Measurements from ENCODE around the gene TJP3. TPM values are rescaled to one million over a fixed set of nuclear protein-coding genes. Genes with fewer than 3 reads are reported as not detected.

TJP3 gene
- polyA plus RNA-seq, 1 donor = 0.46 TPM

DNA sequence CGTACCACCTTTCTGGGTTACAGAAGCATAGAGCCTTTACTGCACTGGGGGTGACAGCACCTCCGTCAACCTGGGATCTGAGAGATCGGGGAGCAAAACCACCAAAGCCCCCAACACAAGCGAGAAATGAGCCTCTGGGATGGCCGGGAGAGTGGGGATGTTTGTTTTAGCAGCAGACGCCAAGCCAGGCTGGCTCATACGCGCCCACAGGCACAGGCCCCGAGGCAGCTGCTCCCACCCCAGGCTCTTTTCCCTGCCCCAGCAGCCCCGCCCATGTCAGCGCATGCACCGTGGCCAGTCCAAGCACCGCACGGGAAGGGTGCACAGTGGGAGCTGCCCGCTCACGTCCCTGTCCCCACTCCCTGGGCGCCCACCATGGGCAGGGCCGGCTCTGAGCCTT, 16.5 kb upstream of the TJP3 start:
- no peak for DNase-seq (ENCODE audit: low read depth)

DNA sequence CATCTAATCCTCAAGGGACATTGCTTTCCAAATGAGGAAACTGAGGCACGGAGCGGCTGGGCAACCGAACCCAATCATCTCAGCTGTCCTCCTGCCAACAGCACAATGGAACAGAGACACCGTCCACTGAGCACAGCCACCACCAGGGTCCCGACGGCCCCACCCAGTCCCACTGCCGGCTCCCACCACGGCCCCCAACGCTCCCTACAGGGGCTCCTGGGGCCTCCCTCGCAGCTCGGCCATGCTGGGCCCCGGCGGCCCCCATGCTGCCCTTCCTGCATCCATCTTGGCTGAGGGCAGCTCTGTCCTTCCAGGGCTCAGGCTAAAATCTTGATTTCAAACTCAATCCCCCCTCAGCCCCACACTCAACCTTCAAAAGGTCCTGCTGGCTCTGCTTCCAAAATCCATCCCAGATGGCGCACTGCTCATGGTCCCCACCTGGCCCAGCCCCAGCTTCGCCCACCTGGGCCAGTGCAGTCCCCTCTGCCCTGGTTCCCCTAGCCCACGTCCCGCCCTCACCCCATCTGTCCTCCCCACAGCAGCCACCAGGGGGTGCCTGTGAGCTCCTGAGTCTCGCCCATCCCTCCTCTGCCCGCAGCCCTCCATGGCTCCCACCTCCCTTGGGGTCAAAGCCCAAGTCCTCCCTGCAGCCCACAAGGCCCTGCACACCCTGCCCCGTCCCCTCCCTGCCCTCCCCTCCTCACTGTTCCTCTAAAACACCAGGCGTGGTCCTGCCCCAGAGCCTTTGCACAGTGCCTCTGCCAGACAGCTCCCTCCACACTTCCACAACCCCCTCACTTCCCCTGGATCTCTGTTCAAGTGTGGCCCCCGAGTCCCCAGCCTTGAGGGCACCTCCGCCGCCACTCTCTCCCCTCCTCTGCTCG, 15.8 kb upstream of the TJP3 start:
- no peak for DNase-seq (ENCODE audit: low read depth)

DNA sequence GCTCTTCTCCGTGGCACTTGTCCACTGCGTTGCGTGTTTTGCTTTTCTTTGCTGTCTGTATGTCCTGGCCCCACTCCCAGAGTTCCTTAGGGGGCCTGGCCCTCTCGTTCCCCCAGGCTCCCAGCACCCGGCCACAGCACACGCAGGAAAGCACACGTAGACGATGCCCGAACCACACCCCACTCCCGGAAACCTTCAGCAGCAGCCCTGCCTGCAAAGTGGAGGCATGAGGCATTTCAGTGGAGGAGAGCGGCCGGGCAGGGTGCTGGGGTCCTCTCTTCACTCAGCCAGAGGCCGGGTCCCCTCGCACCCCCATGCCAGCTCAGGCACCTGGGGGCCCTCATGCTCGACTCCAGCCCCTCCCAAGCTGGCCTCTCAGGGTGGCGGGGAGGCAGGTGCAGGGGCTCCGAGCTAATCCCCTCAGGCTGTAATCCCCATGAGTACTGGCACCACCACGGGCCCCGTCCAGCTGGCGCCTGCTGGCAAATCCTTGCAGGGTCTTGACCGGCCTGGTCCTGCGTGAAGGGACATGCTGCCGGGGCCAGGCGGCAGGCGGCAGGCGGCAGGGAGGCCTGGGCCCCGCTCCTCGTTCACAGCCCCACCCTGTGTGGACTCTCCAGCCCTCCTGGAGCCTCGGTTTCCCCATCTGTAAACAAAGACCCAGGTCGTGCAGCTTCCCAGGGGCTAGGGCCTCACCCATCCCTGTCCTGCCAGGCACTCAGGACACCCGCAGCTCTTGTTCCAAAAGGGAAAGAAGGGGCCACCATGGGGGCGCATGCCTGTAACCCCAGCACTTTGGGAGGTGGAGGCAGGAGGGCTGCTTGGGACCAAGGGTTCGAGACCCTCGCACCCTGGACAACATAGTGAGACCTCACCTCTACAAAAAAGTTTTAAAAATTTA, 14.9 kb upstream of the TJP3 start:
- no peak for DNase-seq (ENCODE audit: low read depth)

GRCh38 chr19:3694361-3695123, 13.6 kb upstream of the TJP3 start:
- no peak for DNase-seq (ENCODE audit: low read depth)

DNA sequence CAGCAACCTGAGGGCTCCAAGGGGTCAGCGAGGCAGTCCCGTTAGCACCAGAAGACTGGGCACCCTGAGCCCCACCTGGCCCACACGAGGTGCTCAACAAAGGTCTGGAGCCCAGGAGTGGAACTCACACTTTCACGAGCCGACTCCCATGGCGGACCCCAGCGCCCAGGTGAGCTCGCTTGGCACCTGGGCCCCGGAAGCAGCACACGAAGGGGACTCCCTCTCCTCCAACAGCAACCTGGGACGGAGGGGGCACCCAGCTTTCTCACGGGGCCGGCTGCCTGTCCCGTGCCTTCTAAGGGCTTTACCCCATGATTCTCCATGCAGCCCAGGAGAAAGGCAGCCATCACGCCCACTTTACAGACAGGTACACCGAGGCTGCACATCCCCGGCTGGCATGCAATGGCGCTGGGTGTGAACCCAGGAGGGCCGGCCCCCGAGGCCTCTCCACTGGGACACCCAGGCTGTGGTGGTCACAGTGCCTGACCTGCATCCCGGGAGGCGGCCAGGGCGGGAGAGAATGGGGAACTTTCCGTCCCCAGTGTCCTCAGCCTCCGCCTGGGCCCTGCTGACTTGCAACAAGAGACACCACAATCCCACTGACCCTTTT, 13.0 kb upstream of the TJP3 start:
- DNase-seq (ENCODE audit: low read depth) = no peak

GRCh38 chr19:3695986-3696659, 12.1 kb upstream of the TJP3 start:
- no peak for DNase-seq (ENCODE audit: low read depth)

DNA sequence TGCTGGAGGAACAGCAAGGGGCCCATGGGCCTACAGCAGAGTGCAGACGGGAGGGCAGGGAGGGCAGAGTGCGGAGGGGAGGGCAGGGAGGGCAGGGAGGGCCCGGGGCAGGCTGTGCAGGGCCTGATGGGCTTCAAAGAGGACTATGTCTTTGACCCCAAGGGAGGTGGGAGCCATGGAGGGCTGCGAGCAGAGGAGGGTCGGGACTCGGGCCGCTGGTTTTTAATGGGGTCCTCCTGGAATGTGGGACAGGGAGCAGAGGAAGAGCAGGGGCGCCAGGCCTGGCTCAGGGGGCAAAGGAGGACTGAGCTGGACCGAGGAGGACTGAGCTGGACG, 11.6 kb upstream of the TJP3 start:
- DNase-seq (ENCODE audit: low read depth) = no peak

GRCh38 chr19:3697094-3697493, 11.1 kb upstream of the TJP3 start:
- DNase-seq (ENCODE audit: low read depth) = no peak

DNA sequence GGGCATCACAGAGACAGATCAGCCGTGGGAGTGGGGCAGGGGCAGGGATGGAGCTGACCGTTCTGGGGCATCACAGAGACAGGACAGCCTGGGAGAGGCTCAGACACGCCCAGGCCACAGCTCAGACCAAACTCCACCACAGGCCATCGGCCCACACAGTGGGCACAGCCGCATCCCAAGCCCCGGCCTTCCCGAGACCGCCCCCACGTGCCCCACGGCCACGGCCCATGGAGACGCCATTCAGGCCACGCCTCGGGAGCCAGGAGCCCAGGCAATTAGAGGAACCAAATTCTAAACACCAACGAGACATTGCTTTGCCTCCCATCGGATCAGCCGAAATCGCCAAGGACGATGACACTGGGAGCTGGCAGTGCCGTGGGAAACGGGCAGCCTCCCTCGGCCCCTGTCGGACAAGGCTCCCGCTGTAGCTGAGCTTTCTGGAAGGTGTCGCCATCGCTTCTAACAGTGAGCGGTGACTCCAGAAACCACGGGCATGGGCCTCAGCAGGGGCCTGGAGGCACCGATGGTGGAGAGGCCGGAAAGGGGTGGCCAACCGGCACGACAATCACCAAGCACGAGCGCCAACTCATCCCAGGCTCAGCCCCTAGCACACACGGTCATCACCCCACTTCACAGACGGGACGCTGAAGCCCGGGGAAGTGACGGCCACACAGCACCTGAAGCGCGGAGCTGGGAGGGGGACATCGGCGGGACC, 10.4 kb upstream of the TJP3 start:
- no peak for DNase-seq (ENCODE audit: low read depth)

DNA sequence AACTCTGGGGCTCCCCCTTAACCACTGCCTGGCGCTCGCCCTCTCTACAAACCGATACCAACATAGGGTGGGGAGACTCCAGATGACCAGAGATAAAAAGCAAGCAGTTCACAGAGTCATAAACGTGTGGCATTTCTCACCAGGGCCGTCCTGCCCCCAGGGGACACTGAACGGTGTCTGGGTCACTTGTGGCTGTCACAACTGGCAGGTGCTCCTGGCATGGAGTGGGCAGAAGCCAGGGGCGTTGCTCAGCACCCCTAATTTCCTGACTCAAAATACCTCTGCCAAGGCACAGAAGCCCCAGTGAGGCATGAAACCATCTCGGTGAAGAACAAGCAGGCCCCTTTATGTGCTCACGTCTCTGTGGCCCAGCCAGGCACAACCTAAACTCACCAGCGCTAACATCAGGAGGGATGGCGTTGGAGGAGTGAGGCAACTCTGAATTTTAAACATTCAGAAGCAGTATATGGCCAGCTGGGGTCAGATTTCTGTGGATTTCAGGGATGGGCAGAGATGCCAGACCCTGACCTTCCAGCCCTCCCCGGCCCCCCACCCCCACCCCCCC, 9.7 kb upstream of the TJP3 start:
- DNase-seq (ENCODE audit: low read depth) = no peak

DNA sequence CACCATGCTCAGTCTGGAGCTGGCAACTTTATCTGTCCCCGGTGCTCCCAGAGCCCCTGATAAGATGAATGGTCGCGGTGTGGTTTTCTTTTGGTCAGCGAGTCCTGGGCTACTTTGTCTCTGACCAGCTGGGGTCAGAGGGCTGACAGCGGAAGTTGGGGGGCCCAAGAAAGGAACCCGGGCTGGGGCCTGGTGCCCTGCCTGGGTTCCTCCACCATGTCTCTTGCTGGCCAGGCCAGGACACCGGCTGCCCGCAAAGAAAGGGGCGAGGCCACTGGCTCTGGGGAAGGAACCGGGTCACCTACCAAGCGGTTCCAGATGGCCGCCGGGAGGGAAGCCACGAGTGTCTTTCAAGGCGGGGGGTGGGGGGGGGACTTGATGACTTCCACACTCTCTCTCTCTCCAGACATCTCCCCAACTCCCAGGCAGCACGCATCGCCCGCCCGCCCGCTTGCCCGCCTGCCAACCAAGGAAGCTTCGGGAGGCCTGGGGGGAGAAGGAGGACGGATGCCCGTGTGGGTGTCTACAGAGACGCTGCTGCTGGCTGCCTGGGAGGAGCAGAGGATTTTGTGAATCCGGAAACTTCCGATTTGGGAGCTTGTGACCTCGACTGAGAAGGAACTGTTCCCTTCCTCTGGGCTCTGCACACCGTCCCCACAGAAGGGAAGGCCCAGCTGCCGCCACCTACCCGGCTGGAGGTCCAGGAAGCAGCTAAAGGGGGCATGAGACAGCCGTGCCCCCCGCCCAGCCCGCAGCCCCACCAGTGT, 9.0 kb upstream of the TJP3 start:
- no peak for DNase-seq (ENCODE audit: low read depth)

DNA sequence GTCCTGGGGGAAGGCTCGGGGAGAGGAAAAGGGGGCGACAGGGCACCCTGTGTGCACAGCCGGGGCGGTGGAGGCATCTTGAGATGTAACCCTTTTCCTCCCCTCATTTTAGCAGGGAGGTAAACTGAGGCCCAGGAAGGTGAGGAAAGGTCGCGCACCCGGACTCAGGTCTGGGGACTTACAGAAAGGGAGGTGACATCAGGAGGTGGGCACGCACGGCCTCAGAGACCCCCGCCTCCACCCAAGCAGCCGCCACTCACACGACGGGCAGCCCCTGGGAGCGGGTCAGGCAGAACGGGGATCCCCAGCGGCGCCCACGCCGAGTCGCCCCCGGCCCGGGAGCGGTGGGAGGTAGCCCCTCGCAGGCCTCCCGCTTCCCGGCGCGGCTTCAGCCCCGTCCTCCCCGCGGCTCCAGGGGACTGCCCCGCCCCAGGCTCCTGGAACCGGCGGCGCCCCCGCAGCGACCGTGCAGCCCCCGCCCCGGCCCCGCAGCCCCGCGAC, 8.4 kb upstream of the TJP3 start:
- DNase-seq (ENCODE audit: low read depth) = no peak

DNA sequence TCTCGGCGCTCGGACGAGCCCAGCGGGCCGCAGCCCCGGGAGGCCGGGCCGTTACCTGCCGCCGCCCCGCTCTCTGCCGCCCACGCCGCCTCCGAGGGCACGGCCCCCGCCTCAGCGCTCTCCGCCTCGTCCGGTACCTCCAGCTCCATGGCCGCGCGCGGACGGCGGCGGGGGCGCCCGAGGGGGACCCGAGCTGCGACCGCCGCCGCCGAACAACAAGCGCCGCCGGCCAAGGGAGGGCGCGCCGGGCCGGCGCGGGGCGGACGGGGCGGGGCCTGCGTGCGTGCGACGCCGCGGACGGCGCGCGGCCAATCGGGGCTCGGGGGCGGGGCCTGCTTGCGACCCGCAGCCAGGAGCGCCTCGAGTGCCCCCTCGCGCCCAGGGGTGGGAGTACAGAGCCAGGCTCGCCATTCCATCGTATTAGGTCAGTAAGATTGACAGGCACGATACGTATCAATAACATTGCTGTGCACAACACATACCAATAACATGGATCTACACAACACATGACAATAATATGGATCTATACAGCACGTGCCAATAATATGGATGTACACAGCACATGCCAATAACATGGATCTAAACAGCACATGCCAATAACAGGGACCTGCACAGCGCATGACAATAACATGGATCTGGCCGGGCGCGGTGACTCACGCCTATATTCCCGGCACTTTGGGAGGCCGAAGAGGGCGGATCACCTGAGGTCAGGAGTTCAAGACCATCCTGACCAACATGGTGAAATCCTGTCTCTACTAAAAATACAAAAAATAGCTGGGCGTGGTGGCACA, 7.7 kb upstream of the TJP3 start, which contains the start of gene PIP5K1C:
Gene PIP5K1C (minus strand): TSS at position 227 of the 791 bp plus-strand sequence. CDS start 78 bp downstream, at position 149.
- no peak for DNase-seq (ENCODE audit: low read depth)

DNA sequence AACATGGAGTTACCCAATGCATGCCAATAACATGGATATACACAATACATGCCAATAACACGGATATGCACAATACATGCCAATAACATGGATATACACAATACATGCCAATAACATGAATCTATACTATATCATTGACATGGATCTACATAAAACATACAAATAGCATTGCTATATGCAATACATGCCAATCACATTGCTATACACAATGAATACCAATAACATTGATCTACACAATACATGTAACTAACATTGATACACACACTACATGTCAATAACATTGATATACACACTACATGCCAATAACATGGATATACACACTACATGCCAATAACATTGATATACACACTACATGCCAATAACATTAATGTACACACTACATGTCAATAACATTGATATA, 7.0 kb upstream of the TJP3 start:
- DNase-seq (ENCODE audit: low read depth) = no peak

DNA sequence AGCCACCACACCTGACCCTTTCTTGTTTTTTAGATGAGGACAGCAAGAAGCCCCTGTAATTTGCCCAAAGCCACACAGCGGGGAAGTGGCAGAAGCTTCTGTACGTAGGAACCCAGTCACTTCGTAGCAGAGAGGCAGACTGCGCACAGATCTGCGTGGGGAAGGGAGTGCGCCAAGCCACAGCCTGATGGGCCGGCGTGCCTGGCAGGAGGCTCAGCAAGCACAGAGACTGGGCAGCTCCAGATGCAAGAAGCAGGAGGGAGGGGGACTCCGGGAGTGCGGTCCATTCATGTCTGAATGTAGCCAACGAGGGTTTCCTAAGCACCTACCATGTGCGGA, 347 bp upstream of the TJP3 start:
- DNase-seq (ENCODE audit: low read depth) = no peak

GRCh38 chr19:3710265-3710812, 2.2 kb downstream of the TJP3 start:
- DNase-seq (ENCODE audit: low read depth) = no peak

DNA sequence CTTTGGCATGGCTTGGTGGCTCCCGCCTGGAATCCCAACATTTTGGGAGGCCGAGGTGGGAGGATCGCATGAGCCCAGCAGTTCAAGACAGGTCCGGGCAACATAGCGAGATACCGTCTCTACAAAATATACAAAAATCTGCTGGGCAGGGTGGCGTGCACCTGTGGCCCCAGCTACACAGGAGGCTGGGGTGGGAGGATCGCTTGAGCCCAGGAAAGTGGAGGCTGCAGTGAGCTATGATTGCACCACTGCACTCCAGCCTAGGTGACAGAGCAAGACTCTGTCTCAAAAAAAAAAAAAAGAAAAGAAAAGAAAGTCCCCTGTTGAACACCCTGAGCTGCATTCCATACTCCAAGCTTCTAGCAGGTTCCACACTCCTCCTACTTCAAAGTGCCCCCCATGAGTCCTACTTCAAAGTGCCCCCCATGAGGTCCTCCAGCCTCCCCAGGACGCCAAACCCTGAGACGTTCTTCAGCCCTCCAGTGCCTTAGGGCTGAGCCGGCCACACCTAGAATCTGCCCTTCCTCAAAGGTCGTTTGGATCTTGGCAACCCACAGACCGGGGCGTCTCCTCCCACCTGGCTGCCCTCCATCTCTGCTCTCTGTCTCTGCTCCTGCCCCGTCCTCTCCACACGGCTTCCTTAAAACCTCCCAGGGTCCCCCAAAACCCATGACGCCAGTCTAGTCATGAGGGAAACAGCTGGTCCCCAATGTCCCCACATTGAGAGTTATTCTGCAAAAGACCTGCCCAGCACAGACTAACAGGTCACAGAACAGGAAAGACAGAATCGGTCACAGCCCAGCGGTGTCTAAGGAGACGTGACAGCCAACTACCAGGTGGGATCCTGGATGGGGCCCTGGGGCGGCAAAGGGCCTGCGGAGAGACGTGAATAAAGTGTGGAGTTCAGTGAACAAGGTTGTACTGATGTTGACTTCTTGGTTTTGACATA, 4.8 kb downstream of the TJP3 start:
- no peak for DNase-seq (ENCODE audit: low read depth)

All from forelimb muscle (tissue), 1 donor.